Rectal smooth muscle tissue (tissue), 1 donor: ENCODE data around the gene SPOCD1.

Source experiments
- H3K27ac ChIP-seq: one replicate; pipeline ENCODE4 v1.7.0; 2013; ENCODE audit warnings: low read depth, low read length, inconsistent platforms
- H3K27me3 ChIP-seq: one replicate; pipeline ENCODE4 v1.7.0; 2013; ENCODE audit warnings: low read length; ENCODE audit not compliant: control insufficient read depth, insufficient read depth
- H3K36me3 ChIP-seq: one replicate; pipeline ENCODE4 v1.7.0; 2013; ENCODE audit warnings: low read length; ENCODE audit not compliant: control insufficient read depth, insufficient read depth
- H3K4me1 ChIP-seq: one replicate; pipeline ENCODE4 v1.7.0; 2013; ENCODE audit warnings: low read length; ENCODE audit not compliant: control insufficient read depth, insufficient read depth
- H3K4me3 ChIP-seq: one replicate; pipeline ENCODE4 v1.7.0; 2013; ENCODE audit warnings: low read length
- H3K9ac ChIP-seq: one replicate; pipeline ENCODE4 v1.7.0; 2013; ENCODE audit warnings: low read length

SPOCD1 gene

GRCh38 chr1:31750858-31751510, 64.8 kb downstream of the SPOCD1 start:
- Histone ChIP-seq H3K27me3 (no peaks in the 10 kb centered on the region), H3K9ac (no peak overlapping the region), H3K36me3 (no peaks in the 10 kb centered on the region), H3K4me3 (no peak overlapping the region), H3K4me1 (no peaks in the 10 kb centered on the region), H3K27ac (no peak overlapping the region)

- Histone ChIP-seq H3K4me1 (no peaks in the 10 kb centered on the region), H3K27ac (no peak overlapping the region)
Observed at GRCh38 chr1:31749785-31750735, 65.8 kb downstream of the SPOCD1 start.

DNA sequence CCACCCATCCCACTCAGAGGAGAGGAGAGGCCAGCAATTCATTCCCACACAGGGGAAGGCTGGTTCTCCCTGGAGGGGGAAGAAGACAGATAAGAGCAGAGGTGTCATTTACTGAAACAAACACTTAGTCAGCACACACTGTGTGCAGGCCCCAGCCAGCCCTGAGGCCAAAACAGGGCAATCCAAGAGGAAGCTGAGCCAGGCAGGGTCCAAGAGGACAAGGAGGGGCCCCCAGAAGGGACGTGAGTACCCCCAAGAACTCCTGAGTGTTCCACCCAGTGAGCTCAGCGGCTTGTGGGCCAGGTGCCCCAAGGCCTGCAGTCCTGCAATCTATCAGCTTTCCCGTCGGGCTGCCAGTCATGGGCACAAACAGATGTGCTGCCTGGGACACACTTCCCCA, 67.5 kb downstream of the SPOCD1 start:
- no peaks in the 10 kb centered on the region for H3K4me1 ChIP-seq
- H3K9ac ChIP-seq, result no peak overlapping the region
- no peaks in the 10 kb centered on the region for H3K36me3 ChIP-seq
- H3K4me3 ChIP-seq, result no peak overlapping the region
- H3K27me3 ChIP-seq, result no peaks in the 10 kb centered on the region
- H3K27ac ChIP-seq, result no peak overlapping the region

More at GRCh38 chr1:31749785-31750735, 65.8 kb downstream of the SPOCD1 start:
- H3K9ac ChIP-seq, result no peak overlapping the region
- no peaks in the 10 kb centered on the region for H3K36me3 ChIP-seq
- no peaks in the 10 kb centered on the region for H3K27me3 ChIP-seq
- H3K4me3 ChIP-seq, result no peak overlapping the region

- H3K4me1 ChIP-seq, result no peaks in the 10 kb centered on the region
- H3K27me3 ChIP-seq, result no peaks in the 10 kb centered on the region
- H3K36me3 ChIP-seq, result no peaks in the 10 kb centered on the region
- no peak overlapping the region for H3K4me3 ChIP-seq
- H3K9ac ChIP-seq, result no peak overlapping the region
- H3K27ac ChIP-seq, result no peak overlapping the region
Observed at GRCh38 chr1:31747304-31747703, 68.5 kb downstream of the SPOCD1 start.

DNA sequence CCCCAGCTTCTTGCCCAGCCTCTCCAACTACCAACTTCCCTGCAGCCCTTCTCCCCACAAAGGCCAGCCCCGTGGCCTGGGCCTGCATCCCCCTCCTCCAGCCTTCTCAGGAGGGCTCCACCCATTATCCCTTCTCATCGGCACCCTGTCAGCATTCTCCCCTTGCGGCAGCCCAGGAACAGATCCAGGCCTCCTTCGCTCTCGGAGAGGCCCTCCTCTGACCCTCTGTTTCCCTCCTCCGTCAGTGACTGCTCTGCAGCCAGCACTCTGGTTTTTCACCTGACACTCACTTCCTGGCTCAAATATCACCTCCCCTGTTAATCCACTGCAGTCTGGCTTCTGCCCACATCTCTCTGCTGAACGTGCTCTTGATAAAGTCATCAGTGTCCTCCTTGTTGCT, 69.1 kb downstream of the SPOCD1 start:
- Histone ChIP-seq H3K9ac (no peak overlapping the region), H3K4me3 (no peak overlapping the region), H3K27ac (no peak overlapping the region), H3K36me3 (no peaks in the 10 kb centered on the region), H3K27me3 (no peaks in the 10 kb centered on the region), H3K4me1 (no peaks in the 10 kb centered on the region)

- H3K4me3 ChIP-seq, result no peak overlapping the region
- no peaks in the 10 kb centered on the region for H3K36me3 ChIP-seq
- H3K9ac ChIP-seq, result no peak overlapping the region
- no peaks in the 10 kb centered on the region for H3K4me1 ChIP-seq
- no peak overlapping the region for H3K27ac ChIP-seq
- H3K27me3 ChIP-seq, result no peaks in the 10 kb centered on the region
Observed at GRCh38 chr1:31745946-31746670, 69.7 kb downstream of the SPOCD1 start.

DNA sequence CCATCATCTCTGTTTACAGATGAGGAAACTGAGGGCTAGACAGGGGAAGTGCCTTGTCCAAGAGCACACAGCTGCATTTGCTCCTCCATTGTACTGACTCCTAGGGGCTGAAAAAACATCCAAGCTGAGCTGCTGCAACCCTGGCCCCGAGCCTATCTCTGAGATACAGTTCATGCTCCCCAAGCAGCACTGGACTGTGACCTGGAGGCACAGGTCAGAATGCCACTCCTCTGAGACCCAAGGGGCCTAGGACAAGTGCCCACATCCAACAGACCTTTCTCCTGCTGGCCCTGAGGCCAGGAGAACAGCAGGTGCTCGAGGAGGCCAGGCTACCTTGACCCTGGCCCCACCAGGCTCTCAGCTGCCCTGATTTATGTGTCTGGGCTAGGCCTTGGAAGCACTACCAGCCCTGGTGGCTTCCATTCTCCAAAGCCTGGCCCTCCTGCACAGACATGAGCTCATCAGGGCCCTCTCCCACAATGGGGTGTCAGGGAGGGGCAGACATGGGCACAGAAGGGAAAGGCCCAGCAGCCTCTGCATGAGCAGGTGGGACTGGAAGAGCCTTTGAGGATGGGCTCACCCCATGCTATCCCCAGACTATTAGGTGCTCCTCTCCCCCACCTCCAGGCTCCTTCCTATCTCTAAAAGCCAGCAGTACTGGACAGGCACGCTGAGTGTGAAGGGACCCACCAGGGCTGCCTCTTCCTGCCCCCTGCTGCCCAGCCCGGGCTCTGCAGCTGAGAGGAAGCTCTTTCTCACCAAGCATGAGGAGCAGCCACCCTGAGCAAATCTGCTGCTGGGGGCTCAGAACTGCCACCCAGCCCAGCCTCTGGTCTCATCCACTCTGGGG, 70.5 kb downstream of the SPOCD1 start:
- H3K9ac ChIP-seq, result no peak overlapping the region
- H3K27me3 ChIP-seq, result no peaks in the 10 kb centered on the region
- no peaks in the 10 kb centered on the region for H3K36me3 ChIP-seq
- no peak overlapping the region for H3K4me3 ChIP-seq
- no peak overlapping the region for H3K27ac ChIP-seq
- no peaks in the 10 kb centered on the region for H3K4me1 ChIP-seq

GRCh38 chr1:31744165-31744888, 71.5 kb downstream of the SPOCD1 start:
- no peaks in the 10 kb centered on the region for H3K36me3 ChIP-seq
- no peak overlapping the region for H3K4me3 ChIP-seq
- H3K27ac ChIP-seq, result no peak overlapping the region
- no peak overlapping the region for H3K9ac ChIP-seq
- no peaks in the 10 kb centered on the region for H3K4me1 ChIP-seq
- no peaks in the 10 kb centered on the region for H3K27me3 ChIP-seq

- Histone ChIP-seq H3K27me3 (no peaks in the 10 kb centered on the region), H3K36me3 (no peaks in the 10 kb centered on the region), H3K4me3 (no peak overlapping the region), H3K9ac (no peak overlapping the region), H3K27ac (no peak overlapping the region), H3K4me1 (no peaks in the 10 kb centered on the region)
Observed at GRCh38 chr1:31742462-31743212, 73.2 kb downstream of the SPOCD1 start.
